Nephron (organoid): Measurements from ENCODE around the gene KSR2.

Source experiments
- H3K27ac Mint-ChIP-seq, 3 experiments: 2 replicates each; pipeline ENCODE4 v1.8.0; 2020; ENCODE audit warnings: mixed read lengths in 3 of 3, mild to moderate bottlenecking in 2 of 3, moderate library complexity in 1 of 3
- H3K27me3 Mint-ChIP-seq: 2 replicates; pipeline ENCODE4 v1.8.0; 2021; ENCODE audit warnings: low read depth, mild to moderate bottlenecking, moderate library complexity, mixed read lengths
- H3K36me3 Mint-ChIP-seq: 2 replicates; pipeline ENCODE4 v1.8.0; 2020; ENCODE audit warnings: low read depth, mixed read lengths
- H3K4me1 Mint-ChIP-seq: 2 replicates; pipeline ENCODE4 v1.8.0; 2020; ENCODE audit warnings: mixed read lengths
- H3K4me3 Mint-ChIP-seq, 3 experiments: 2 replicates each; pipeline ENCODE4 v1.8.0; 2020; ENCODE audit warnings: mild to moderate bottlenecking in 3 of 3, mixed read lengths in 3 of 3, moderate library complexity in 2 of 3
- H3K9me3 Mint-ChIP-seq: 2 replicates; pipeline ENCODE4 v1.8.0; 2020; ENCODE audit warnings: mixed read lengths
- TF ChIP-seq, protein P1 (sequence below), 3 experiments: fragments of 200-600 bp; sonication (generic); IDR thresholded peaks; one replicate each; pipeline ENCODE4 v1.5.0; 2021; ENCODE audit warnings: antibody characterized with exemption in 3 of 3; ENCODE audit not compliant: unreplicated experiment in 3 of 3

KSR2 gene

DNA sequence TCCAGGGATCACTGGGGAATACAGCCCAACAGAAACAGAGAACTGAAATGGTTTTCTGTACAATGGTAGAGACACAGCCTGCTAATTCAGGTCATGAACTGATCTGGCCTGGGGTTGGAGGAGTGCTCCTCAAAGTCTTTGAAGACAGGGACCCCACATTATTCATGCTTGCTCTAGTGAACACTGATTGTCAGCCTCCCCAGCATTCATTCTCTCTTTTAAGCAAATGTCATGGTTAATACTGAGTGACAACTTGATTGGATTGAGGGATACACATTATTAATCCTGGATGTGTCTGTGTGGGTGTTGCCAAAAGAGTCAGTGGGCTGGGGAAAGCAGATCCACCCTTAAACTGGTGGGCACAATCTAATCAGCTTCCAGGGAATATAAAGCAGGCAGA lies 319.0 kb downstream of the KSR2 start:
- peaks cover 31% of the 10 kb centered on the region for H3K9me3 Mint-ChIP-seq
- peaks cover 45% of the 10 kb centered on the region for H3K27me3 Mint-ChIP-seq
- no peak overlapping the region for H3K27ac Mint-ChIP-seq
- TF ChIP-seq, protein P1, sequence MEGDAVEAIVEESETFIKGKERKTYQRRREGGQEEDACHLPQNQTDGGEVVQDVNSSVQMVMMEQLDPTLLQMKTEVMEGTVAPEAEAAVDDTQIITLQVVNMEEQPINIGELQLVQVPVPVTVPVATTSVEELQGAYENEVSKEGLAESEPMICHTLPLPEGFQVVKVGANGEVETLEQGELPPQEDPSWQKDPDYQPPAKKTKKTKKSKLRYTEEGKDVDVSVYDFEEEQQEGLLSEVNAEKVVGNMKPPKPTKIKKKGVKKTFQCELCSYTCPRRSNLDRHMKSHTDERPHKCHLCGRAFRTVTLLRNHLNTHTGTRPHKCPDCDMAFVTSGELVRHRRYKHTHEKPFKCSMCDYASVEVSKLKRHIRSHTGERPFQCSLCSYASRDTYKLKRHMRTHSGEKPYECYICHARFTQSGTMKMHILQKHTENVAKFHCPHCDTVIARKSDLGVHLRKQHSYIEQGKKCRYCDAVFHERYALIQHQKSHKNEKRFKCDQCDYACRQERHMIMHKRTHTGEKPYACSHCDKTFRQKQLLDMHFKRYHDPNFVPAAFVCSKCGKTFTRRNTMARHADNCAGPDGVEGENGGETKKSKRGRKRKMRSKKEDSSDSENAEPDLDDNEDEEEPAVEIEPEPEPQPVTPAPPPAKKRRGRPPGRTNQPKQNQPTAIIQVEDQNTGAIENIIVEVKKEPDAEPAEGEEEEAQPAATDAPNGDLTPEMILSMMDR (IDR thresholded peaks at IDR 0.05; ENCODE audit: unreplicated experiment in 3 of 3) = no peak
- no peak overlapping the region for H3K4me3 Mint-ChIP-seq
- H3K4me1 Mint-ChIP-seq = peaks cover 15% of the 10 kb centered on the region
- H3K36me3 Mint-ChIP-seq = no peaks in the 10 kb centered on the region

DNA sequence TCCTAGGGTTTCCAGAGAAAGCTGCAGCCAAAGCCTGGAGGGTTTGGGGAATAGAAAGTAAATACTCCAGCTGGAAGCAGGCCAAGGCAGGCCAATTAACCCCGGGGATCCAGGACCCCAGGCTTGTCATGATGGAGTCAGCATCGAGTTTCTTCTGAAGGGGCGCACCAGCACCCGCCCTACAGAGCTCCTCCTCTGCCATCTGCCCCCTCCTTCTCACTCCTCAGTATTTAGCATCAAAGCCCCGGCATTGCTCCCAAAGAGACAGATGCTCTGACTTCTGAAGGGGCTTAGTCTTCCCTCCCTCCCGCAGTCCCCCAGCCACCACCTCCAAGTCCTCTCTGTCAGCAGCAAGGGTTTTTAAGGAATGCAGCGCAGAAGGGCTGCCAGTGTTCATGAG lies 322.3 kb downstream of the KSR2 start:
- Mint-ChIP-seq H3K36me3 (no peaks in the 10 kb centered on the region), H3K27ac (peak overlapping the region in 1 of 3 experiments; percentile 3), H3K4me3 (no peak overlapping the region), H3K27me3 (peaks cover 54% of the 10 kb centered on the region), H3K9me3 (peaks cover 22% of the 10 kb centered on the region), H3K4me1 (peaks cover 23% of the 10 kb centered on the region)
- TF ChIP-seq, protein P1 (IDR thresholded peaks at IDR 0.05; ENCODE audit: unreplicated experiment in 3 of 3) = no peak

DNA sequence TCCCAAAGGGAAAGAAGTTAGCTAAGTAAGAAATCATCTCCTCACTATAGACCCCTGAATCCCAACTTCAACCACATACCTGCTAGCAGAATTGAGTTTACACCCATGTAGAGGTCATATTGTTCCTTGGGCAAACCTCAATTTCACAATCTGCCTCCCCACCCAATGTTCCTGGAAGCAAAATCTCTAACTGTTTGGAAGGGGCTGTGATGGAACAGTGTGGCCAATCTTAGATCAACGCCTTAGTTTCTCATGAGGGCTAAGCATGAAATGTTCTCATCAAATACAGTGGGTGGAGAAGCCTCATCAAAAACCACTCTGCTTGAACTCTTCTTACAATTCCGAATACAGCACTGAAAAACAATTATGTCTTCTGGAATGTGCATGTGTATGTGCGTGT lies 323.3 kb downstream of the KSR2 start:
- TF ChIP-seq, protein P1 (IDR thresholded peaks at IDR 0.05; ENCODE audit: unreplicated experiment in 3 of 3) = no peak
- Mint-ChIP-seq H3K36me3 (no peaks in the 10 kb centered on the region), H3K9me3 (peaks cover 13% of the 10 kb centered on the region), H3K27me3 (peaks cover 59% of the 10 kb centered on the region), H3K4me1 (peaks cover 23% of the 10 kb centered on the region), H3K27ac (no peak overlapping the region), H3K4me3 (no peak overlapping the region)

DNA sequence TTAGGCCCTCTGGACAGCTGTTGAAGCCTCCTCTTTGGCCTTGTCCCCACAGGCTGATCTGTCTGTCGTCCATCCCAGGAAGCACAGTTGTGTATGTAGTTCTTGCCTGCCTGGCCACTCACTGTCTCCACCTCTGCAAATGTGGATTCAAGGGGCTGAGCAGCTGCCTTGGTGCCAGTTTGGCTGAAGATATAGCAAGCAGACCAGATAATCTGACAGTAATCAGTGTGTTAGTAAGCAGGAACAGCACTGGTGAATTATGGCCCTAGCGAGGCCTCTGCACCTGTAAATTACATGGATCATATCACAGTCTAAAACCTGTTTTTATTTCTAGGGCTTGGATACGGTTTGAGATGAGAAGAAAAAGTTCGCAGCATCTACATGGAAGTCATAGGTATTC lies 324.8 kb downstream of the KSR2 start:
- Mint-ChIP-seq H3K27me3 (peaks cover 59% of the 10 kb centered on the region), H3K36me3 (no peaks in the 10 kb centered on the region), H3K9me3 (peaks cover 6% of the 10 kb centered on the region), H3K27ac (no peak overlapping the region), H3K4me3 (no peak overlapping the region), H3K4me1 (peaks cover 23% of the 10 kb centered on the region)
- TF ChIP-seq, protein P1 (IDR thresholded peaks at IDR 0.05; ENCODE audit: unreplicated experiment in 3 of 3) = no peak

DNA sequence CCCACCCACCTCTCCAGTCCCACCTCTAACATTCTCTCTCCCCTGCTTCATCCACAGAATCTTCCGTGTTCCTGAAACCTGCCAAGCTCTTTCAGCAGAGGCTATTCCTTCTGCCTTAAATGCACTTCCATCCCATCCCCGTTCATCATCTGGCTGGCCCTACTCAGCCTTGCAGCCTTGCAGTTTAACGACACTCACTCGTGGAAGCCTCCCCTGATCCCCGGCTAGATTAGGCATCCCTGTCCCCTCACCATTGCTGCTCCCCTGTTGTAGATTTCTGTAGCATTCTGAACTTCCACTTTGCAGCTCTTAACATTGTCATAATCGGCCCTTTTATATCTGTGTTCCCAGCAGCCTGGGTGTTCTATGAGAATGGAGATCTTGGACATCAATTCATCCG lies 326.9 kb downstream of the KSR2 start:
- Mint-ChIP-seq H3K27ac (no peak overlapping the region), H3K4me3 (no peak overlapping the region), H3K27me3 (peaks cover 48% of the 10 kb centered on the region), H3K9me3 (peaks cover 8% of the 10 kb centered on the region), H3K36me3 (no peaks in the 10 kb centered on the region), H3K4me1 (peaks cover 21% of the 10 kb centered on the region)
- TF ChIP-seq, protein P1 (IDR thresholded peaks at IDR 0.05; ENCODE audit: unreplicated experiment in 3 of 3) = no peak

DNA sequence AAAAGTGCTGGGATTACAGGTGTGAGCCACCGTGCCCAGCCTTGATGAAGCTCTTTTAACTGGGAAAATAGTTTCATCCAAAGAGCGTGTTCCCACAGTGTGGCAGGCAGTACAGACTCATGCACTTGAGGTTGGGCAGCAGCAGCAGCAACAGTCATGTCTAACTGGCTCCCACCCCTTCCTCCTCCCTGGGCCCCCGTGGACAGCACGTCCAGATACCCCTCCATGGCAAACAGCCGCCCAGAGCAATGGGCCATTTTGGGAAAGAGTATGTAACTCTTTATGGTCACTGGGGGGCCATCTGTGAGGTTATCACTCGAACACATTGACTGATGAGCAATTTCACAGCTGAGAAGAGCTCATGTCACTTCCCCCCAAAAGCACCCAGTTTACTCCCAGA lies 328.3 kb downstream of the KSR2 start:
- Mint-ChIP-seq H3K9me3 (peaks cover 11% of the 10 kb centered on the region), H3K4me1 (peaks cover 10% of the 10 kb centered on the region), H3K4me3 (no peak overlapping the region), H3K36me3 (no peaks in the 10 kb centered on the region), H3K27me3 (peaks cover 34% of the 10 kb centered on the region), H3K27ac (no peak overlapping the region)
- TF ChIP-seq, protein P1 (IDR thresholded peaks at IDR 0.05; ENCODE audit: unreplicated experiment in 3 of 3) = no peak
